GM12878 (cell line): ENCODE measurements around the gene LEKR1. TPM values are rescaled to one million over a fixed set of nuclear protein-coding genes. Genes with fewer than 3 reads are reported as not detected.

Experiments used
- ATAC-seq: fragments of 200-7000 bp; cut with Tn5 transposase; 3 replicates; pipeline ENCODE4 v1.9.1; 2020; ENCODE audit warnings: mild to moderate bottlenecking, moderate library complexity
- BruUV-seq: library from RNA; stranded (reverse); fragments of 400-500 nt; replicated peaks from 2 replicates; lab custom pipeline; 2021; lab: Mats Ljungman, UMichigan
- CTCF ChIA-PET: fragments of 300-600 bp; sonication (Branson Sonifier 250); formaldehyde crosslinking; extraction: SDS; loops from one replicate; lab custom pipeline; 2021; ENCODE audit warnings: inconsistent platforms; lab: Yijun Ruan, JAX
- POLR2A ChIA-PET: fragments of 350-600 bp; formaldehyde crosslinking; extraction: SDS; loops from one replicate; lab custom pipeline; 2021; ENCODE audit warnings: inconsistent platforms; lab: Charles Lee
- RAD21 ChIA-PET: fragments of 300-600 bp; sonication (Branson Sonifier 250); formaldehyde crosslinking; loops from one replicate; lab custom pipeline; 2023; ENCODE audit warnings: antibody characterized with exemption; ENCODE audit not compliant: unreplicated experiment; lab: Charles Lee
- SMC1A ChIA-PET: fragments of 300-600 bp; sonication (Branson Sonifier 250); formaldehyde crosslinking; loops from one replicate; lab custom pipeline; 2023; ENCODE audit not compliant: unreplicated experiment, uncharacterized antibody; lab: Charles Lee
- DNase-seq: peaks from one replicate; pipeline ENCODE4 v3.0.0-alpha.2; 2011; ENCODE audit warnings: low read depth, low spot score
- FAIRE-seq: peaks from 3 replicates; lab custom pipeline; 2011; peaks lifted over from hg19 to GRCh38; lab: Jason Lieb, UNC
- H2AFZ ChIP-seq: 2 replicates; pipeline ENCODE4 v1.6.0; 2011; ENCODE audit warnings: low read depth, low read length, control low read depth; ENCODE audit not compliant: control insufficient read depth
- H3K27ac ChIP-seq: 2 replicates; pipeline ENCODE4 v1.5.1; 2011; ENCODE audit warnings: control low read depth; ENCODE audit not compliant: control insufficient read depth, insufficient read depth
- H3K27me3 ChIP-seq, 2 experiments: replicated peaks in 1 of 2; 2 replicates each; pipeline versions ENCODE4 v1.6.0 to v1.6.1; 2011; ENCODE audit warnings: low read length in 1 of 2; ENCODE audit not compliant: control insufficient read depth in 2 of 2, insufficient read depth in 2 of 2
- H3K36me3 ChIP-seq, 2 experiments: 2 replicates each; pipeline ENCODE4 v1.5.1; 2011; ENCODE audit warnings: low read length in 1 of 2; ENCODE audit not compliant: control insufficient read depth in 2 of 2, insufficient read depth in 2 of 2
- H3K4me1 ChIP-seq: 2 replicates; pipeline ENCODE4 v1.6.1; 2011; ENCODE audit warnings: mild to moderate bottlenecking, low read length, moderate library complexity, mixed read lengths; ENCODE audit not compliant: control insufficient read depth, insufficient read depth
- H3K4me2 ChIP-seq: 2 replicates; pipeline ENCODE4 v1.6.0; 2011; ENCODE audit warnings: control low read depth; ENCODE audit not compliant: control insufficient read depth, insufficient read depth
- H3K4me3 ChIP-seq: fragments of 200-600 bp; sonication (generic); 2 replicates; pipeline ENCODE4 v1.5.1; 2016
- H3K79me2 ChIP-seq: 2 replicates; pipeline ENCODE4 v1.6.0; 2011; ENCODE audit warnings: low read length; ENCODE audit not compliant: control insufficient read depth, insufficient read depth
- H3K9ac ChIP-seq: 2 replicates; pipeline ENCODE4 v1.8.0; 2011; ENCODE audit warnings: low read length, control low read depth, mixed read lengths; ENCODE audit not compliant: control insufficient read depth, insufficient read depth
- H3K9me3 ChIP-seq: replicated peaks from 3 replicates; pipeline ENCODE4 v1.5.1; 2011; ENCODE audit warnings: mild to moderate bottlenecking, low read length; ENCODE audit not compliant: control insufficient read depth, insufficient read depth
- H4K20me1 ChIP-seq: 2 replicates; pipeline ENCODE4 v1.6.0; 2011; ENCODE audit not compliant: control insufficient read depth, insufficient read depth
- ATF7 ChIP-seq: fragments of 450-650 bp; IDR thresholded peaks from 2 replicates; pipeline ENCODE4 v1.6.1; 2016; ENCODE audit warnings: low read depth, mild to moderate bottlenecking
- BCL3 ChIP-seq: IDR thresholded peaks from 2 replicates; pipeline ENCODE4 v1.6.1; 2011; ENCODE audit warnings: borderline replicate concordance, low read depth, mild to moderate bottlenecking, moderate library complexity, low read length; ENCODE audit not compliant: insufficient read depth, poor library complexity, severe bottlenecking
- BRCA1 ChIP-seq: IDR thresholded peaks from 2 replicates; pipeline ENCODE4 v1.6.1; 2011; ENCODE audit warnings: low read depth, low read length, improper control_type of control experiment
- CTCF ChIP-seq, 3 experiments: IDR thresholded peaks in 2 of 3; conservative IDR thresholded peaks in 1 of 3; 2 replicates each; pipeline ENCODE4 v1.5.1; 2011; ENCODE audit warnings: low read depth in 3 of 3, low read length in 3 of 3, mild to moderate bottlenecking in 3 of 3, control low read depth in 2 of 3, moderate library complexity in 2 of 3, inconsistent platforms in 1 of 3, mixed read lengths in 1 of 3; ENCODE audit not compliant: control insufficient read depth in 2 of 3, insufficient read depth in 1 of 3; ENCODE audit errors: extremely low read depth in 1 of 3
- FOXK2 ChIP-seq: fragments of 450-650 bp; IDR thresholded peaks from 2 replicates; pipeline ENCODE4 v1.6.1; 2017; ENCODE audit warnings: mild to moderate bottlenecking, moderate library complexity
- IRF4 ChIP-seq: IDR thresholded peaks from 2 replicates; pipeline ENCODE4 v1.6.1; 2011; ENCODE audit warnings: low read depth, low read length
- LARP7 ChIP-seq: fragments of 450-650 bp; IDR thresholded peaks from 2 replicates; pipeline ENCODE4 v1.6.1; 2017; ENCODE audit warnings: mild to moderate bottlenecking
- NBN ChIP-seq: fragments of 450-650 bp; IDR thresholded peaks from 2 replicates; pipeline ENCODE4 v1.6.1; 2016
- POLR2AphosphoS5 ChIP-seq: IDR thresholded peaks from 2 replicates; pipeline ENCODE4 v1.6.1; 2011; ENCODE audit warnings: mild to moderate bottlenecking, low read length, inconsistent platforms
- RELA ChIP-seq: fragments of 450-650 bp; IDR thresholded peaks from 2 replicates; pipeline ENCODE4 v1.8.0; 2014; ENCODE audit warnings: borderline replicate concordance; ENCODE audit not compliant: partially characterized antibody
- RFX5 ChIP-seq: IDR thresholded peaks from 2 replicates; pipeline ENCODE4 v1.6.1; 2011; ENCODE audit warnings: low read depth, low read length, improper control_type of control experiment
- USF1 ChIP-seq: IDR thresholded peaks from 2 replicates; pipeline ENCODE4 v1.6.1; 2011; ENCODE audit warnings: borderline replicate concordance, low read depth, mild to moderate bottlenecking, moderate library complexity, mixed read lengths, low read length; ENCODE audit not compliant: insufficient read depth; ENCODE audit errors: extremely low read length
- ZNF207 ChIP-seq: fragments of 450-650 bp; IDR thresholded peaks from 2 replicates; pipeline ENCODE4 v1.6.1; 2014; ENCODE audit warnings: antibody characterized with exemption, mild to moderate bottlenecking, borderline replicate concordance
- WGBS: methylation state at CpG from one replicate; pipeline ENCODE4 v1.1.6; 2016; ENCODE audit warnings: low lambda C conversion rate; ENCODE audit not compliant: insufficient replicate concordance, insufficient coverage; ENCODE audit errors: missing lambda C conversion rate; 5-methylcytosine and 5-hydroxymethylcytosine counted together
- in situ Hi-C: fragments of 300-500 bp; cut with MboI; formaldehyde crosslinking; loops from 9 replicates; pipeline ENCODE4 v1.14.3; 2018; ENCODE audit warnings: mixed read lengths
- intact Hi-C: fragments of 100-400 bp; cut with micrococcal nuclease; formaldehyde crosslinking; loops from one replicate; pipeline ENCODE4 v1.14.2; 2022; ENCODE audit not compliant: unreplicated experiment
- polyA plus RNA-seq, 11 experiments: library from polyadenylated mRNA; depleted of rRNA in 4 of 11; unstranded in 6 of 11; stranded (reverse) in 5 of 11; fragments of >200 nt; fragmentation: Nextera tagmentation in 4 of 11; fragmentation: Illumina TruSeq in 1 of 11; extraction: Ambion mirVana in 4 of 11; extraction: Trizol in 1 of 11; gene quantifications; 1 replicate in 1 of 11; 2 replicates in 10 of 11; pipeline versions ENCODE4 v1.2.1 to v1.2.3, GENCODE V29; 2011 to 2016; ENCODE audit warnings: inconsistent platforms in 2 of 11, missing spikeins in 2 of 11, low read depth in 1 of 11
- total RNA-seq, 4 experiments: library from RNA; depleted of rRNA in 3 of 4; stranded (reverse); fragments of >200 nt in 3 of 4; fragmentation: Illumina TruSeq in 1 of 4; extraction: Trizol in 1 of 4; gene quantifications; 2 replicates each; pipeline versions ENCODE4 v1.2.1 to v1.2.3, GENCODE V29; 2013 to 2021
- TF ChIP-seq, protein P1 (sequence below): IDR thresholded peaks from 2 replicates; pipeline ENCODE4 v1.6.1; 2011; ENCODE audit warnings: mild to moderate bottlenecking, low read depth, low read length, moderate library complexity; ENCODE audit not compliant: insufficient replicate concordance
- TF ChIP-seq, protein P2 (sequence below): fragments of 450-650 bp; conservative IDR thresholded peaks from 2 replicates; pipeline ENCODE4 v1.6.1; 2017; ENCODE audit warnings: mild to moderate bottlenecking, moderate library complexity

The LEKR1 gene
- total and polyA plus RNA-seq, 10 of the 15 experiments (the other 5 are each of a cell fraction or from before 2014, with no cell fraction given), result 0.48 to 3.2 (median 1.3) TPM

- TF ChIP-seq CTCF (IDR thresholded peaks at IDR 0.05 in 2 of 3, conservative IDR thresholded peaks at IDR 0.05 in 1 of 3; ENCODE audit: control insufficient read depth in 2 of 3, extremely low read depth in 1 of 3, insufficient read depth in 1 of 3, low read depth in 3 of 3, low read length in 3 of 3), result no peak
Measured at GRCh38 chr3:157064402-157064801, 238.2 kb downstream of the LEKR1 start (continued).

GRCh38 chr3:157065201-157065600 lies 239.0 kb downstream of the LEKR1 start:
- FAIRE-seq, result no peak
- H3K4me1 ChIP-seq, result peaks cover 36% of the 10 kb centered on the region
- no peaks in the 10 kb centered on the region for H3K36me3 ChIP-seq
- H3K79me2 ChIP-seq, result no peaks in the 10 kb centered on the region
- no peak for ATAC-seq
- BruUV-seq, result no TSS peak
- CTCF ChIA-PET, result interaction anchor here (2.4 kb wide), 1 partner anchor 16 kb away, joined by 14 read pairs; no protein-coding TSS in a partner anchor
- H3K4me2 ChIP-seq, result no peak overlapping the region
- no peak overlapping the region for H3K27ac ChIP-seq
- H2AFZ ChIP-seq, result no peak overlapping the region
- no peak overlapping the region for H3K4me3 ChIP-seq
- RAD21 ChIA-PET, result interaction anchor here (1.0 to 2.7 kb wide), 3 partner anchors 63 to 90 kb away, joined by 3 to 12 read pairs (median 5); no protein-coding TSS in a partner anchor
- SMC1A ChIA-PET, result interaction anchor here (1.0 to 3.6 kb wide), 8 partner anchors 11 to 385 kb away, joined by 3 to 10 read pairs (median 4); no protein-coding TSS in a partner anchor
- no peak for DNase-seq
- no peaks in the 10 kb centered on the region for H4K20me1 ChIP-seq
- in situ Hi-C loops (no loop called here), intact Hi-C loops (loop anchor here (2.0 kb wide), 1 partner anchor 106 kb away; no protein-coding TSS in a partner anchor)
- POLR2A ChIA-PET, result interaction anchor here (1.0 kb wide), 1 partner anchor 247 kb away, joined by 3 read pairs; no protein-coding TSS in a partner anchor
- H3K9me3 ChIP-seq, result no peaks in the 10 kb centered on the region
- H3K9ac ChIP-seq, result no peak overlapping the region
- no peaks in the 10 kb centered on the region for H3K27me3 ChIP-seq
- 100% methylated on average over 5 of the region's 5 CpGs for WGBS
- TF ChIP-seq FOXK2 (no peak), BRCA1 (no peak), RFX5 (no peak), BCL3 (no peak), POLR2AphosphoS5 (no peak), LARP7 (no peak), ZNF207 (no peak), ATF7 (no peak), IRF4 (no peak), USF1 (no peak), RELA (no peak), NBN (no peak)
- TF ChIP-seq, protein P1, sequence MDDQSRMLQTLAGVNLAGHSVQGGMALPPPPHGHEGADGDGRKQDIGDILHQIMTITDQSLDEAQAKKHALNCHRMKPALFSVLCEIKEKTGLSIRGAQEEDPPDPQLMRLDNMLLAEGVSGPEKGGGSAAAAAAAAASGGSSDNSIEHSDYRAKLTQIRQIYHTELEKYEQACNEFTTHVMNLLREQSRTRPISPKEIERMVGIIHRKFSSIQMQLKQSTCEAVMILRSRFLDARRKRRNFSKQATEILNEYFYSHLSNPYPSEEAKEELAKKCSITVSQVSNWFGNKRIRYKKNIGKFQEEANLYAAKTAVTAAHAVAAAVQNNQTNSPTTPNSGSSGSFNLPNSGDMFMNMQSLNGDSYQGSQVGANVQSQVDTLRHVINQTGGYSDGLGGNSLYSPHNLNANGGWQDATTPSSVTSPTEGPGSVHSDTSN, result no peak
- TF ChIP-seq, protein P2, sequence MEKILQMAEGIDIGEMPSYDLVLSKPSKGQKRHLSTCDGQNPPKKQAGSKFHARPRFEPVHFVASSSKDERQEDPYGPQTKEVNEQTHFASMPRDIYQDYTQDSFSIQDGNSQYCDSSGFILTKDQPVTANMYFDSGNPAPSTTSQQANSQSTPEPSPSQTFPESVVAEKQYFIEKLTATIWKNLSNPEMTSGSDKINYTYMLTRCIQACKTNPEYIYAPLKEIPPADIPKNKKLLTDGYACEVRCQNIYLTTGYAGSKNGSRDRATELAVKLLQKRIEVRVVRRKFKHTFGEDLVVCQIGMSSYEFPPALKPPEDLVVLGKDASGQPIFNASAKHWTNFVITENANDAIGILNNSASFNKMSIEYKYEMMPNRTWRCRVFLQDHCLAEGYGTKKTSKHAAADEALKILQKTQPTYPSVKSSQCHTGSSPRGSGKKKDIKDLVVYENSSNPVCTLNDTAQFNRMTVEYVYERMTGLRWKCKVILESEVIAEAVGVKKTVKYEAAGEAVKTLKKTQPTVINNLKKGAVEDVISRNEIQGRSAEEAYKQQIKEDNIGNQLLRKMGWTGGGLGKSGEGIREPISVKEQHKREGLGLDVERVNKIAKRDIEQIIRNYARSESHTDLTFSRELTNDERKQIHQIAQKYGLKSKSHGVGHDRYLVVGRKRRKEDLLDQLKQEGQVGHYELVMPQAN, result no peak
